Karpas-422 (cell line): ENCODE measurements around the gene MYOF. TPM values are rescaled to one million over a fixed set of nuclear protein-coding genes. Genes with fewer than 3 reads are reported as not detected.
A peak's percentile ranks its signal among the peaks of the same experiment; 100 is the strongest.

Source experiments
- DNase-seq: peaks from one replicate; pipeline ENCODE4 v3.0.0-alpha.2; 2015
- H2AFZ ChIP-seq: fragments of 200-600 bp; sonication (generic); 2 replicates; pipeline ENCODE4 v1.6.1; 2014; ENCODE audit warnings: antibody characterized with exemption, low read length, mixed read lengths
- H3K27ac ChIP-seq: fragments of 200-600 bp; sonication (generic); 2 replicates; pipeline ENCODE4 v1.5.1; 2014; ENCODE audit warnings: mild to moderate bottlenecking, low read length, moderate library complexity
- H3K27me3 ChIP-seq: fragments of 200-600 bp; sonication (generic); 2 replicates; pipeline ENCODE4 v1.6.1; 2014; ENCODE audit warnings: low read length, mixed read lengths
- H3K36me3 ChIP-seq: fragments of 200-600 bp; sonication (generic); 2 replicates; pipeline ENCODE4 v1.6.1; 2014; ENCODE audit warnings: low read length, mixed read lengths; ENCODE audit not compliant: insufficient read depth
- H3K4me1 ChIP-seq: fragments of 200-600 bp; sonication (generic); 2 replicates; pipeline ENCODE4 v1.6.1; 2014; ENCODE audit warnings: mild to moderate bottlenecking, low read length, mixed read lengths
- H3K4me2 ChIP-seq: fragments of 200-600 bp; sonication (generic); 2 replicates; pipeline ENCODE4 v1.6.1; 2014; ENCODE audit warnings: low read length, low read depth, mild to moderate bottlenecking; ENCODE audit not compliant: poor library complexity, severe bottlenecking
- H3K4me3 ChIP-seq: fragments of 200-600 bp; sonication (generic); 2 replicates; pipeline ENCODE4 v1.5.1; 2014; ENCODE audit warnings: mild to moderate bottlenecking, antibody characterized with exemption, low read length, mixed read lengths
- H3K79me2 ChIP-seq: fragments of 200-600 bp; sonication (generic); 2 replicates; pipeline ENCODE4 v1.6.1; 2014; ENCODE audit warnings: mild to moderate bottlenecking, low read length, mixed read lengths
- H3K9ac ChIP-seq: fragments of 200-600 bp; sonication (generic); 2 replicates; pipeline ENCODE4 v1.6.0; 2014; ENCODE audit warnings: low read length
- H3K9me2 ChIP-seq: fragments of 200-600 bp; sonication (generic), shearing (Covaris generic); replicated peaks from 2 replicates; pipeline ENCODE4 v1.6.0; 2014; ENCODE audit warnings: mild to moderate bottlenecking, low read length, moderate library complexity; ENCODE audit not compliant: insufficient read depth
- H3K9me3 ChIP-seq: fragments of 300-700, 200-600 bp; sonication (generic); 2 replicates; pipeline ENCODE4 v1.6.1; 2014; ENCODE audit warnings: low read length, mixed read lengths
- H4K20me1 ChIP-seq: fragments of 200-600 bp; sonication (generic); 2 replicates; pipeline ENCODE4 v1.6.1; 2014; ENCODE audit warnings: mild to moderate bottlenecking, antibody characterized with exemption, low read length, low read depth; ENCODE audit not compliant: insufficient read depth
- total RNA-seq: library from RNA; depleted of rRNA; stranded (reverse); fragments of >200 nt; shearing (Covaris generic); gene quantifications from 2 replicates; pipeline ENCODE4 v1.2.3, GENCODE V29; 2014; ENCODE audit warnings: low replicate concordance

MYOF gene
- total RNA-seq, 1 experiment from 2014 or later, result 9.2 TPM

DNA sequence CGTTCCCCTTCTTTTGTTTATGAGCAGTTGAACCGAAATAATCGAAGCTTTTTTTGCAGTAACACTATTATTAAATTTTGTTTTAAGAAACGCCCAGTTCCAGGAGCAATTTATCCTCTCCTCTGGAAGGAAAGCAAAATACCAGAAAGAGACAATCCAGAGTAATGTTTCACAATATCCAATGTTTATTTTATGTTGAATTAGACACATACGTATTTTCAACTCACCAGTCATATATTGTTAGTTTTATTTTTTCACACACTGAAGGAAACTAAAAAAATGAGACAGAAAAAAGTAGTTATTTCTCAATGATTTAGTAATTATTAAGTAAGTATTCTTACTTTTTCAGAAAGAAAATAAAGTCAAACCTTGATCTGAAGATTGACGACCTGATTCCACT lies 85.1 kb downstream of the MYOF start:
- no peak overlapping the region for H2AFZ ChIP-seq
- no peak overlapping the region for H3K9ac ChIP-seq
- no peaks in the 10 kb centered on the region for H3K9me2 ChIP-seq
- DNase-seq, result no peak
- no peak overlapping the region for H3K27ac ChIP-seq
- H4K20me1 ChIP-seq, result no peaks in the 10 kb centered on the region
- no peaks in the 10 kb centered on the region for H3K79me2 ChIP-seq
- no peaks in the 10 kb centered on the region for H3K36me3 ChIP-seq
- H3K27me3 ChIP-seq, result no peaks in the 10 kb centered on the region
- H3K4me2 ChIP-seq, result no peak overlapping the region
- H3K9me3 ChIP-seq, result no peaks in the 10 kb centered on the region
- peaks cover 13% of the 10 kb centered on the region for H3K4me1 ChIP-seq
- no peak overlapping the region for H3K4me3 ChIP-seq

GRCh38 chr10:93393211-93393610 lies 88.9 kb downstream of the MYOF start:
- no peaks in the 10 kb centered on the region for H3K27me3 ChIP-seq
- no peak overlapping the region for H3K9ac ChIP-seq
- H3K4me1 ChIP-seq, result peaks cover 40% of the 10 kb centered on the region
- H3K4me3 ChIP-seq, result no peak overlapping the region
- peak overlapping the region; percentile 91 for H3K27ac ChIP-seq
- H4K20me1 ChIP-seq, result no peaks in the 10 kb centered on the region
- no peak overlapping the region for H3K4me2 ChIP-seq
- no peak for DNase-seq
- no peaks in the 10 kb centered on the region for H3K79me2 ChIP-seq
- no peaks in the 10 kb centered on the region for H3K36me3 ChIP-seq
- no peak overlapping the region for H2AFZ ChIP-seq
- H3K9me3 ChIP-seq, result no peaks in the 10 kb centered on the region
- H3K9me2 ChIP-seq, result no peaks in the 10 kb centered on the region

- Histone ChIP-seq H3K9ac (no peak overlapping the region), H3K79me2 (no peaks in the 10 kb centered on the region), H3K27me3 (no peaks in the 10 kb centered on the region), H3K27ac (peak overlapping the region; percentile 91), H3K9me2 (no peaks in the 10 kb centered on the region), H2AFZ (no peak overlapping the region), H4K20me1 (no peaks in the 10 kb centered on the region), H3K9me3 (no peaks in the 10 kb centered on the region), H3K4me3 (no peak overlapping the region), H3K4me2 (no peak overlapping the region), H3K4me1 (peaks cover 47% of the 10 kb centered on the region), H3K36me3 (no peaks in the 10 kb centered on the region)
- no peak for DNase-seq
Observed at GRCh38 chr10:93392121-93392520, 90.0 kb downstream of the MYOF start.

DNA sequence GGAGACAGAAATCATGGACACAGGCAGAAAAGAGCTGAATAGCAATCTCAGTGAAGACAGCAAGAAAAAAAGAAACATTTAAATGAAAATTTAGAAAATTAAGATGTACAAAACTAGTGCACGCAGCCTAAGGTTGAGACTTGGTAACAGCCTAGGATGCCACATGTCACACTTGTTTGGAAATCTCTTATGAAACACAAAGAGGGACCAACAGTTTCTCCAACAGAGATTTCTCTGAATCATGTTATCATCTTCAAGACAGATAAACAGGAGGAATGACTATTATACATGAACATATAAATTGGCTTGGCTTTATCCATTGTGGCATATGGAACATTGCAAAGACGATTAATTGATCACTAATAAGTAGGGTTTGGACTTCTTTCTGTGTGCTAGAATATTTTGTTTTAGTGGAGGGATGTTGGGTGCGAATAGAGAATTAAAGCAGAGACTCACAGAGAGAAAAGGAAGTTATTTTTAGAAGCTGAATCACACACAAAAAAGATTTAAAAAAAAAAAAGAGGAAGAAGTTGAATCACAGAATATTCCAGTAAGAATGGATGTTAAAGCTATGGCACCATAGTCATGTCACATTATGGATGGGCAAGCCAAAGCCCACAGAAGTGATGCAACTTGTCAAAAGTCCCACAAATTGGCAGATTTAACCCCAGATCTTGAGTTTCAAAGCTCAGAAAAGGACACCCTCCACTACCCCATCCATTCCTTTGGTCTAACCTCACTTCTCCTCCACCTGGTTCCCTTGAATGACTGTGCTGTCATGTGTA lies 91.6 kb downstream of the MYOF start:
- H4K20me1 ChIP-seq, result no peaks in the 10 kb centered on the region
- H3K4me2 ChIP-seq, result peak overlapping the region; percentile 51
- peak overlapping the region; percentile 91 for H3K27ac ChIP-seq
- H3K27me3 ChIP-seq, result no peaks in the 10 kb centered on the region
- H2AFZ ChIP-seq, result no peak overlapping the region
- peak overlapping the region; percentile 35; the same call in 1 of the 2 replicates for H3K9ac ChIP-seq
- no peak overlapping the region for H3K4me3 ChIP-seq
- peak; percentile 67 for DNase-seq
- no peaks in the 10 kb centered on the region for H3K79me2 ChIP-seq
- peaks cover 63% of the 10 kb centered on the region for H3K4me1 ChIP-seq
- no peaks in the 10 kb centered on the region for H3K9me3 ChIP-seq
- H3K36me3 ChIP-seq, result no peaks in the 10 kb centered on the region
- no peaks in the 10 kb centered on the region for H3K9me2 ChIP-seq

DNA sequence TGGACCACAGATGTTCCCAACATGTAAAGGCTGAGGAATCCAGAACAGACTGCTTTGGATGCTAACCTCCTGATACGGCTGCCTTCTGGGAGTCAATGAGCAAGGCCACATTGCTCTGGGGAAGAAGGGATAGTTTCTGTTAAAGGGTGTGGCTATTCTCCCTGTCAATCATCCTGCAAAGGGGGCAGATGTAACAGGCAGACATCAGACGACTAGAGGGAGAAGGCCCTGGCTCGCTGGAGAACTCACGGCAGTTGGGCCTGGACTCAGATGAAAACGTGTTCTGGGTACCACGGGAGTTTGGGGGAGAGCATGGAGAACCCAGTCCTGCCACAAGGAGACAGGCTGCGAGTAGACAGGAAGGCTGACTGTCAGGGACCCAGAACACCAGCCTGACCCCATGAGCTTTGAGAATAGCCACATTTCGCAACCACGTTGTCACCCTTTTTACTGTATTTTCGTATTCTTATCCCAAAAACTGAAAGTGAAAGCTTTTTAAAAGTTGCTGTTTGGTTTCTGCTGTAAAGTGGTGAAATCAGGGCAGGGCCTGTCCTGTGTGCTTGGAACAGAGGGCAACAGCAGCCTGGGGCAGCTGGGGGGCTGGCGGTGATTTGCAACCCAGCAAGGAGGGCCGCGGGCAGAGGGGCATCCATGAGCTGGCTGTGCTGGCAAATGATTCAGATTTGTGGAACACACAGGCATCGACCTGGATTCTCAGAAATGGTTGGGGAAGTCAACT lies 95.3 kb downstream of the MYOF start:
- H3K4me2 ChIP-seq, result no peak overlapping the region

DNA sequence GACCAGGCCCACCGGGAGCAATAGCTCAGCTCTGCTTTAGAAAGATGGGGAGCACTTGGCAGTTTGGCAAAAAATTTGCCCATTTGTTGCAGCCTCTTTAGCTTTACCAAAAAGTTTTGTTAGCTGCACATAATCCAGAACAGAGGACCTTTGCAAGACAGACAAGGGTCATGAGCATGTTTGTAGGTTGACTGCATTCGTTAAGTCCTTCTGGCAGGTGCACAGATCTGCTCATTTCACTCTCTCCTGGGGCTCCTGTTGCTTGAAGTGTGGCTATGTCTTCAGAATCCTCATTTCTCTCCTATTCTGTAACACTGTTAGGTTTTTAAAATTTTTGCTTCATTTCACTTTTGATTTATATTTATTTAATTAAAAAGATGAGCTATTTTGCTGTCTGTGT lies 96.8 kb downstream of the MYOF start:
- peak overlapping the region; percentile 35 for H3K4me2 ChIP-seq
- no peaks in the 10 kb centered on the region for H4K20me1 ChIP-seq
- no peak overlapping the region for H2AFZ ChIP-seq
- H3K9ac ChIP-seq, result peak overlapping the region; percentile 61
- H3K27ac ChIP-seq, result peak overlapping the region; percentile 98
- H3K4me3 ChIP-seq, result no peak overlapping the region
- no peaks in the 10 kb centered on the region for H3K36me3 ChIP-seq
- H3K79me2 ChIP-seq, result no peaks in the 10 kb centered on the region
- no peaks in the 10 kb centered on the region for H3K27me3 ChIP-seq
- peaks cover 56% of the 10 kb centered on the region for H3K4me1 ChIP-seq
- H3K9me3 ChIP-seq, result no peaks in the 10 kb centered on the region
- no peaks in the 10 kb centered on the region for H3K9me2 ChIP-seq
- DNase-seq, result peak; percentile 69

More for the DNA sequence above, 95.3 kb downstream of the MYOF start:
- H2AFZ ChIP-seq, result no peak overlapping the region
- DNase-seq, result peak; percentile 41
- H3K9me3 ChIP-seq, result no peaks in the 10 kb centered on the region
- H4K20me1 ChIP-seq, result no peaks in the 10 kb centered on the region
- H3K27me3 ChIP-seq, result no peaks in the 10 kb centered on the region
- no peaks in the 10 kb centered on the region for H3K79me2 ChIP-seq
- H3K9me2 ChIP-seq, result no peaks in the 10 kb centered on the region
- no peak overlapping the region for H3K4me3 ChIP-seq
- H3K27ac ChIP-seq, result peak overlapping the region; percentile 98
- H3K4me1 ChIP-seq, result peaks cover 70% of the 10 kb centered on the region
- H3K9ac ChIP-seq, result peak overlapping the region; percentile 47
- no peaks in the 10 kb centered on the region for H3K36me3 ChIP-seq

DNA sequence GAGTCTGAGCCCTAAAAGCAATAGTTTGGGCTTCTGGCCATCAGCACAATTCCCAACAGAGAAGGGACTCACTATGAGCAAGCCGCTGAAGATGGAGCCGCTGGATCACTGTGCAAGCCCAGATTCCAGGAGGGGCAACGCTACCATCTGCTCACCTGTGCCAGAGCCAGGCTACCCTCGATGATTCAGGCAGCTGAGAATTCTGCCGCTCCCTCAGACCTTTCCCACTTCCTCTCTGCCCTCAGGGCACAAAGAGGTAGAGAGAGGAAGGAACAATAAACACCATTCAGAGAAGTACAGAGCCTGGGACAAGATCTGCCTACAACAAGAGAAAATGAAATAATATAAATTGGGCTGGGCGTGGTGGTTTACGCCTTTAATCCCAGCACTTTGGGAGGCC lies 98.1 kb downstream of the MYOF start:
- H3K27me3 ChIP-seq, result no peaks in the 10 kb centered on the region
- H3K4me2 ChIP-seq, result no peak overlapping the region
- no peaks in the 10 kb centered on the region for H3K9me3 ChIP-seq
- peak overlapping the region; percentile 98 for H3K27ac ChIP-seq
- H3K9ac ChIP-seq, result no peak overlapping the region
- DNase-seq, result no peak
- no peak overlapping the region for H3K4me3 ChIP-seq
- no peaks in the 10 kb centered on the region for H4K20me1 ChIP-seq
- no peaks in the 10 kb centered on the region for H3K36me3 ChIP-seq
- no peaks in the 10 kb centered on the region for H3K79me2 ChIP-seq
- no peaks in the 10 kb centered on the region for H3K9me2 ChIP-seq
- peaks cover 46% of the 10 kb centered on the region for H3K4me1 ChIP-seq
- H2AFZ ChIP-seq, result no peak overlapping the region

DNA sequence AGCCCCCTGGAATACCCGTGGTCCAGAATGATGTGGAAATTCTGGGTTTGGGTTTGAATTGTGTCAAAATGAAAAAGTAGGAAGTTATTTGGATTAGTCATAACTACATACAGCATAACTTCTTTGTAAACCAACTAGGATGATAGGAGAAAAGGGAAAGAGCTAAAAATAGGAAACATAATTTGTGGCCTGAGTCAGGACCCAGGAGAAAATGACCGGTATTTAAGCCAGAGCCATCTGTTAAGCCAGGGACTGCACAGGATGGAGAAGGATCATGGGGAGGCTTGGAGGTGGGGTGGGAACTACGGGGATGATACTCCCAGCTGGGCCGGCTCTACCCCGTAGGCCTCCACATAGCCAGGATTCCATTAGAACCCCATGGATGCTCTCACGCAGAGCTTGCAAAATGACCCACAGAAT lies 98.6 kb downstream of the MYOF start:
- Histone ChIP-seq H3K9ac (no peak overlapping the region), H3K4me3 (no peak overlapping the region), H3K27me3 (no peaks in the 10 kb centered on the region), H3K9me2 (no peaks in the 10 kb centered on the region), H3K4me1 (peaks cover 46% of the 10 kb centered on the region), H3K9me3 (no peaks in the 10 kb centered on the region), H4K20me1 (no peaks in the 10 kb centered on the region), H2AFZ (no peak overlapping the region), H3K27ac (peak overlapping the region; percentile 98), H3K79me2 (no peaks in the 10 kb centered on the region), H3K36me3 (no peaks in the 10 kb centered on the region), H3K4me2 (no peak overlapping the region)
- DNase-seq, result no peak
